Measurements from ENCODE around the gene PNLDC1. TPM values are rescaled to one million over a fixed set of nuclear protein-coding genes. Genes with fewer than 3 reads are reported as not detected.
"Not testable (repeated sequence)": the region's sequence is repeated elsewhere in the genome, so short reads cannot be mapped to it uniquely, and the experiment has no call there.

The PNLDC1 gene
- total RNA-seq, 2 donors from 2014 or later = not detected

DNA sequence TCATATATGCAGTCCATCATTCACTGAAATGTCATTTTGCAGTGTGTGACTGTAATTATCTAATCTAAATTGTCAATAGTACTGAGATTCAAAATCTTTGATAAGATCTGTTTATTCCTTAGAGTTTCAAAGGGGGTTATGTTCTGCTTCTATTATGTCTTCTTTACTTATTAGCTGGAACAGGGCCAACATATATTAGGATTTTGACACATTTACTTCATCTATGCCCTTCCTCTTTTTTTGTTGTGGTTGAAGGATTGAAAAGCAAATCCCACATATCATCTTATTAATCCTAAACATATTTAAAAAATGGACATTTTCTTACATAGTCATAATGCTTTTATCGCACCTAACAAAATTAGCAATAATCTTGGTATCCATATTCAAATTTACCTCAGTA, 60.4 kb downstream of the PNLDC1 start:
- Histone ChIP-seq H3K4me3 (ENCODE audit: low read length) (no peak overlapping the region), H3K4me1 (ENCODE audit: control insufficient read depth, insufficient read depth, low read length) (no peaks in the 10 kb centered on the region)

DNA sequence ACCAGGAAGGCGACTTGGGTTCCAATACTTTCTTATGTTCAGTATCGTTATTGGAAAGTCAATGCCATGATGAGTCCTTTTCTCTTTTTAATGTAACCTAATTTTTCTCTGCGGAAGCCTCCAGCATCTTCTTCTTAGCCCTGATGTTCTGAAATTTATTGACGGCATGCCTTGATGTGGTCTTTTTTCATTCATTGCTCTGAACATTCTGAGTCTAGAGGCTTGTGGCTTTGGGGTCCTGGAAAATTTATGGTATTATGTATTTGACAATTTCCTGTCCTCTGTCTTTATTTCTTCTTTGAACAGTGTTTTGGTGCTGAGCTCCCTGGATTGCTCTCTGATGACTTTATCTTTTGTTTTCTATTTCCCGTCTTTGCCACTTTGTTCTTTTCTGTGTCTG, 62.0 kb downstream of the PNLDC1 start:
- Histone ChIP-seq H3K27me3 (ENCODE audit: control insufficient read depth, insufficient read depth, low read length, poor library complexity, severe bottlenecking) (no peaks in the 10 kb centered on the region), H3K27ac (ENCODE audit: low read depth, low read length) (no peak overlapping the region), H3K36me3 (ENCODE audit: control insufficient read depth, insufficient read depth, low read length) (no peaks in the 10 kb centered on the region), H3K4me3 (ENCODE audit: low read length) (no peak overlapping the region), H3K9ac (ENCODE audit: extremely low read depth, low read length, poor library complexity, severe bottlenecking) (no peak overlapping the region), H3K4me1 (ENCODE audit: control insufficient read depth, insufficient read depth, low read length) (no peaks in the 10 kb centered on the region), H3K9me3 (ENCODE audit: control insufficient read depth, low read length) (no peaks in the 10 kb centered on the region)
- Mint-ChIP-seq H3K4me3 (no peak overlapping the region), H3K4me1 (no peaks in the 10 kb centered on the region), H3K27ac (no peak overlapping the region), H3K9me3 (no peaks in the 10 kb centered on the region), H3K27me3 (ENCODE audit: insufficient read depth) (no peaks in the 10 kb centered on the region), H3K36me3 (ENCODE audit: low read depth) (no peaks in the 10 kb centered on the region)
- no peak for DNase-seq
- TF ChIP-seq CTCF (conservative IDR thresholded peaks at IDR 0.05) = no peak
- 85 to 90% methylated on average over 3 to 5 of the region's 5 CpGs for WGBS, 2 experiments (ENCODE audit: insufficient coverage in 1 of 2, insufficient read length in 1 of 2)

More for the DNA sequence above, 60.4 kb downstream of the PNLDC1 start:
- no peak overlapping the region for H3K27ac ChIP-seq (ENCODE audit: low read depth, low read length)
- DNase-seq = no peak
- Mint-ChIP-seq H3K4me3 (no peak overlapping the region), H3K27me3 (ENCODE audit: insufficient read depth) (no peaks in the 10 kb centered on the region), H3K36me3 (ENCODE audit: low read depth) (no peaks in the 10 kb centered on the region), H3K4me1 (no peaks in the 10 kb centered on the region), H3K27ac (no peak overlapping the region), H3K9me3 (no peaks in the 10 kb centered on the region)
- no peaks in the 10 kb centered on the region for H3K9me3 ChIP-seq (ENCODE audit: control insufficient read depth, low read length)
- TF ChIP-seq CTCF (conservative IDR thresholded peaks at IDR 0.05) = no peak
- 95 to 100% methylated on average over 1 of the region's 1 CpG for WGBS, 2 experiments (ENCODE audit: insufficient coverage in 1 of 2, insufficient read length in 1 of 2)
- H3K27me3 ChIP-seq (ENCODE audit: control insufficient read depth, insufficient read depth, low read length, poor library complexity, severe bottlenecking) = no peaks in the 10 kb centered on the region
- no peak overlapping the region for H3K9ac ChIP-seq (ENCODE audit: extremely low read depth, low read length, poor library complexity, severe bottlenecking)
- no peaks in the 10 kb centered on the region for H3K36me3 ChIP-seq (ENCODE audit: control insufficient read depth, insufficient read depth, low read length)

- not testable (repeated sequence) for H3K4me3 Mint-ChIP-seq; H3K4me1 Mint-ChIP-seq; H3K9ac ChIP-seq (ENCODE audit: extremely low read depth, low read length, poor library complexity, severe bottlenecking); H3K36me3 ChIP-seq (ENCODE audit: control insufficient read depth, insufficient read depth, low read length); H3K27me3 ChIP-seq (ENCODE audit: control insufficient read depth, insufficient read depth, low read length, poor library complexity, severe bottlenecking); H3K27me3 Mint-ChIP-seq (ENCODE audit: insufficient read depth); H3K9me3 ChIP-seq (ENCODE audit: control insufficient read depth, low read length); H3K4me3 ChIP-seq (ENCODE audit: low read length); H3K27ac Mint-ChIP-seq; H3K4me1 ChIP-seq (ENCODE audit: control insufficient read depth, insufficient read depth, low read length); H3K9me3 Mint-ChIP-seq; H3K27ac ChIP-seq (ENCODE audit: low read depth, low read length); H3K36me3 Mint-ChIP-seq (ENCODE audit: low read depth)
- 45 to 49% methylated on average over 5 of the region's 5 CpGs for WGBS, 2 experiments (ENCODE audit: insufficient coverage in 1 of 2, insufficient read length in 1 of 2)
- peak; percentile 76 for TF ChIP-seq CTCF (conservative IDR thresholded peaks at IDR 0.05)
- peak; percentile 70 for DNase-seq
These were observed 63.3 kb downstream of the PNLDC1 start for GRCh38 chr6:159863341-159863740.

All from endodermal cell (in vitro differentiated cells).